H54 (cell line): ENCODE results near the gene RAD54L2.
"Not testable (repeated sequence)": the region's sequence is repeated elsewhere in the genome, so short reads cannot be mapped to it uniquely, and the experiment has no call there.

Experiments used
- DNase-seq: peaks from one replicate; pipeline ENCODE4 v3.0.0; 2011; ENCODE audit warnings: low spot score, mixed read lengths; ENCODE audit not compliant: insufficient read length
- FAIRE-seq: peaks from 3 replicates; lab custom pipeline; 2011; peaks lifted over from hg19 to GRCh38; lab: Jason Lieb, UNC
- POLR2A ChIP-seq: IDR thresholded peaks from 2 replicates; pipeline ENCODE4 v1.6.1; 2011; ENCODE audit warnings: low read depth, mild to moderate bottlenecking, low read length

Gene RAD54L2

DNA sequence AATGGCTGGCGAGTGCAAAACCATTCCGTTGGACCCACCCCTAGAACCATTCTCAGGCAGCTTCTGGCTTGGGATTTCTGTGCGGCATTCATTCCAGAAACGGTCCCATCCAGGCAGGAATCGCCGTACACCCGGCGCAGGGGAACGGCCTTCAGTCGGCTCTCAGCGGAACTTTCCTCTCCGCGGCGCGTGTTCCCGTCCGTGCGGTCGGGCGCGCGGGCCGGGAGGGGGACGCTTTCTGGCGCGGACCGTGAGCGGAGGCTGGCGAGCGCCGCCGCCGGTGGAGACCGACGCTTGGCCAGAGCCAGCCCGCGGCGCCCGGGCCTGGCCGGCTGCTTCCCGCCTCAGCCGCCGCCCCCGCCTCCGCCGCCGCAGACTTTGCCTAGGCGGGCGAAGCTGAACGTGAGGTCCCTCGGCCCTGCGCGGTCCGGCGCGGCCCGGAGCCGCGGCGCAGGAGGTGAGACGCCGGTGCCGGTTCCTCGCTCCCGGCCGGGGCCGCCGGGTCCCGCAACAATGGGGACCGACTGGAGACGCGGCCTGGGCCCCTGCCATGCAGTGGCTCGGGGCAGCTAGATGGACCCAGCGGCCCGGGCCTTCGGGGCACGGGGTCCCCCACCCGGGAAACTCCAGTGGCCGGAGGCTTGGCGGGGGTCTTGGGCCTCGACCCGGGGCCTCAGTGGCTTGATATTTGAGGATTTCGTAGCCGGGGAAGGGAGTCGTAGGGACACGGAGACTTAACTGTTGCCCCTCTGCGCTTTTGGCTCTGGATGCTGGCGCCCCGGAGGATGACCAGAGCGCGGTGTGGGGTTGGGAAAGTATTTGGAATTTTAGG is at the start of gene RAD54L2:
Gene RAD54L2 (plus strand): TSS at position 261 of the 832 bp plus-strand sequence. CDS start 51,702 bp downstream, outside the sequence.
- TF ChIP-seq POLR2A: peak; percentile 76
- no peak for FAIRE-seq
- peak; percentile 72 for DNase-seq

GRCh38 chr3:51498876-51499738 is 39.4 kb upstream of the RAD54L2 start:
- DNase-seq (peak; percentile 74), FAIRE-seq (peak; percentile 65)
- no peak; the same call in 1 of the 2 replicates for TF ChIP-seq POLR2A

- FAIRE-seq: no peak
These were observed 37.8 kb upstream of the RAD54L2 start for GRCh38 chr3:51500632-51501131.

DNA sequence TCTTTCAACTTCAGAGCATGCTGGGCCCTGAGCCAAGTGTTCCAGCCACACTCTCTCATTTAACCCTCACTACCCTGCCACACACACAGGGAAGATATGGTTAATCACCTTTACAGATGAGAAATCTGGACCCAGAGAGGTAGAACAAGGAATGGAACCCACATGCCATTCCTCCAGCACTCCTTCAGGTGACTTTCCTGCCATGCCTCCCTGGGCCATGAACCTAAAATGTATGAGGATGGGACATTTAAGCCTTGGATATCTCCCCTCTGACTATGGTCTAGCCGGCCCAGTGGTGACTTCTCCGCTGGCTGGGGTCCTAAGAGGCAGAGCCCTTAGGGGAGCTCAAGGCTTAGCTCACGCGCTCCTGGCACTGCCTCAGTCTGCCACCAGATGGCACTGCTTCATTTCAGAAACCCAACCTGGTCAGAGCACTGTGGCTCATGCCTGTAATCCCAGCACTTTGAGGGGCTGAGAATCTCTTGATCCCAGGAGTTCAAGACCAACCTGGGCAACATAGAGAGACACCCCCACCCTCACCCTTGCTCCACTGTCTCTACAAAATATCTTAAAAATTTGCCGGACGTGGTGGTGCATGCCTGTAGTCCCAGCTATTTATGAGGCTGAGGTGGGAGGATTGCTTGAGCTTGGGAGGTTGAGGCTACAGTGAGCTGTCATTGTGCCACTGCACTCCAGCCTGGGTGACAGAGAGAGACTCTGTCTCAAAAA is 36.5 kb upstream of the RAD54L2 start:
- peak; percentile 57 for FAIRE-seq

More at GRCh38 chr3:51500632-51501131, 37.8 kb upstream of the RAD54L2 start:
- TF ChIP-seq POLR2A: no peak
- no peak for DNase-seq

DNA sequence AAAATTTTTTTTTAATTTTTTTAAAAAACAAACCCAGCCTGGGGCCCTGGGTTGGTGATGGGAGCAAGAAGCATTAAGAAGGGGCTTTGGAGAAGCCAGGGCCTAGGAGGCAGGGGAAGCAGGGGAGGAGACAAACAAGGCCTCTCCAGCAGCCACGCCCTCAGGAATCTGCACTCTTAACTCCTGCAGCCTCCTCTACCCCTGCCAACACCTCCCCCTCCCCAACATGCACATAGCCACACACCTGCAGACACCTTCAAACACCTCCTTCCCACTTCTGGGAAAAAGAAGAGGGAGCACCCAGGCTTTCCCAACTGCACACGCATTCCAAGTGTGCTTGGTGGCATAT is 36.0 kb upstream of the RAD54L2 start:
- DNase-seq (no peak), FAIRE-seq (no peak)
- TF ChIP-seq POLR2A: no peak

More for the DNA sequence above, 36.5 kb upstream of the RAD54L2 start:
- DNase-seq: peak; percentile 48
- no peak for TF ChIP-seq POLR2A

DNA sequence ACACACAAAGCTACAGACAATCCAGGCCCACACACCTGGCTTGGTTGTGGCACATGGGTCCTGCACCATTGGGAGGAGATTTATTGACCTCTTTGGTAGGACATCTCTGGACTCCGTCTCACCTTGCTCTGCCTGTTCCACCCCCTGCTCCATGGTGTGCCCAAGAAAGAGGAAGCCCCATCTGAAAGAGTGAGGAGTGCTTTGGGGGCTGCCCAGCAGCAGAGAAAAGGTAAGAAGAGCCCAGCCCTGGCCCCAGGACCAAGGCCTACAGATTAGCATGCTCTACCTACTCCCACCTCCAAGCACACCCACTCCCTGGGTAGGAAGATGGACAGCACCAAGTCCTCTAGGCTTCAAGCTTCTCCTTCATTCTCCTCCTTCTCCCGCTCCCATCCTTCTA is 35.5 kb upstream of the RAD54L2 start:
- DNase-seq (no peak), FAIRE-seq (no peak)
- TF ChIP-seq POLR2A: no peak

GRCh38 chr3:51508255-51508654 is 30.3 kb upstream of the RAD54L2 start:
- no peak for TF ChIP-seq POLR2A
- no peak for FAIRE-seq
- no peak for DNase-seq

GRCh38 chr3:51510996-51511395 is 27.5 kb upstream of the RAD54L2 start:
- TF ChIP-seq POLR2A: no peak
- FAIRE-seq (no peak), DNase-seq (no peak)

DNA sequence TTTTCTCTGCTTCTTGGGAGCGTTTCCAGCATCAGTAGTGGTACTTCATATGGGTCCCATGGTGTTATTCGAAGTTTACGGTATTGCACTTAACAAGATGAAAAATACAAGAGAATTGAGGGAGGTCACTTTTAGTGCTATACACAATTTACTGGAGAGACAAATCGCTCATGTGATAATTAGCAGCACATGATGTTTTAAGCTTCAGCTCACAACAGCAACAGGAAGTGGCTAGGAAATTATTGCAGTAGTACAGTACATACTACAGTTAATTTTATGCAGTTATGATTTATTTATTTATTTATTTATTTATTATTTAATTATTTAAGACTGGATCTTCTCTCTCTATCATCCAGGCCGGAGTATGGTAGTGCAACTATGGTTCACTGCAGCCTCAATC is 24.3 kb upstream of the RAD54L2 start:
- no peak for DNase-seq
- TF ChIP-seq POLR2A: no peak
- no peak for FAIRE-seq

GRCh38 chr3:51519848-51520247 is 18.7 kb upstream of the RAD54L2 start:
- DNase-seq (no peak), FAIRE-seq (no peak)
- TF ChIP-seq POLR2A: no peak

DNA sequence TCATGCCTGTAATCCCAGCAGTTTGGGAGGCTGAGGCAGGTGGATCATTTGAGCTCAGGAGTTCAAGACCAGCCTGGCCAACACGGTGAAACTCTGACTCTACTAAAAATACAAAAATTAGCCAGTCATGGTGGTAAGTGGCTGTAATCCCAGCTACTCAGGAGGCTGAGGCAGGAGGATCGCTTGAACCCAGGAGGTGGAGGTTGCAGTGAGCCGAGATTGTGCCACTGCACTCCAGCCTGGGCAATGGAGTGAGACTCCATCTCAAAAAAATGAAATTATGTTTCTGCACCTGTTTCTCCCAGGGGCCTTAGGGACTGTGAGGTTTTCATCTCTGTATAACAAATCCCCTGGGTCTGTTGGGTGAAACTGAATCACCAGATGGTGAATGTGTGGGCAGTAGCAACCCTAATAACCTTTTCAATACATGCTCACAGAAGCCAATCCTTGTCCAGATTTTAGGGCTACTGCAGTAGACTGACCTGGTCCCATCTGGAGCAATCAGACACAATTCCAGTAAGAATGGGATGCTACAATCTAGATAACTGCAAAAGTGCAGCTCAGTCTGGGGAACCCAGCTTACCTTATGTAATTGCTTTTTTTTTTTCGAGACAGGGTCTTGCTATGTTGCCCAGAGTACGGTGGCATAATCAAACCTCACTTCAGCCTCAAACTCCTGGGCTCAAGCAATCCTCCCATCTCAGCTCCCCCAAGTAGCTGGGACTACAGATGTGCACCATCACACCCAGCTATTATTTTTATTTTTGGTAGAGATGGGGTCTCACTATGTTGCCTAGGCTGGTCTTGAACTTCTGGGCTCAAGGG is 17.4 kb upstream of the RAD54L2 start:
- FAIRE-seq, DNase-seq: not testable (repeated sequence)

DNA sequence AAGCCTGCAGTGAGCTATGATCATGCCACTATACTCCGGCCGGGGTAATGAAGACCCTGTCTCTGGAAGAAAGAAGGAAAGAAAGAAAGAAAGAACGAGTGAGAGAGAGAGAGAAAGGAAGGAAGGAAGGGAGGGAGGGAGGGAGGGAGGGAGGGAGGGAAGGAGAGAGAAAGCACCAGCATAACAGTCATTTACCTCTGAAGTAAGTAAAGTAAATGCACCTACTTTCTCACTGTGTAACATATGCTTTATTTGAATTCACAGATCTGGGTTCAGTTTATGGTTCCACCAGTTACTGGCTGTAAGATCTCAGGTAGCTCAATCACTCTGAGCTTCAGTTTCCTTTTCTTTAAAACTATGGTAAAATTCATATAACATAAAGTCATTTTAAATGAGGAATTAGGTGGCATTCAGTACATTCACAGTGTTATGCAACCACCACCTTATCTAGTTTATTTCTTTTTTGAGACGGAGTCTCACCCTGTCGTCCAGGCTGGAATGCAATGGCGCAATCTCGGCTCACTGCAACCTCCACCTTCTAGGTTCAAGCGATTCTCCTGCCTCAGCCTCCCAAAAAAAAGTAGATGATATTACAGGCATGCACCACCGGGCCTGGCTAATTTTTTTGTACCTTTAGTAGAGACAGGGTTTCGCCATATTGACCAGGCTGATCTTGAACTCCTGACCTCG is 16.1 kb upstream of the RAD54L2 start:
- TF ChIP-seq POLR2A: no peak
- no peak for FAIRE-seq
- DNase-seq: no peak

DNA sequence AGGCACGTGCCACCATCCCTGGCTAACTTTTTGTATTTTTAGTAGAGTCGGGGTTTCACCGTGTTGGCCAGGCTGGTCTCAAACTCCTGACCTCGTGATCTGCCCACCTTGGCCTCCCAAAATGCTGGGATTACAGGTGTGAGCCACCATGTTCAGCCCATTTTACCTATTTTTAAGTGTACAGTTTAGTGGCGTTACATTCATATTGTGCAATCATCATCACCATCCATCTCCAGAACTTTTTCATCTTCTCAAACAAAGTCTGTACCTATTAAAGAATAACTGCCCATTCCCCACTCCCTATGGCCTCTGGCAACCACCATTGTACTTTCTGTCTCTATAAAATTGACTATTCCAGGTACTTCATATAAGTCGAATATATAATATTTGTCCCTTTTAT is 13.6 kb upstream of the RAD54L2 start:
- FAIRE-seq, DNase-seq: not testable (repeated sequence)
